M059J (cell line): ENCODE results near the gene RXRB. TPM values are rescaled to one million over a fixed set of nuclear protein-coding genes. Genes with fewer than 3 reads are reported as not detected.

Source experiments
- DNase-seq: peaks from one replicate; pipeline ENCODE4 v3.0.0-alpha.2; 2012; ENCODE audit warnings: low read depth
- total RNA-seq: library from RNA; depleted of rRNA; stranded (reverse); fragments of >200 nt; shearing (Covaris generic); gene quantifications from 2 replicates; pipeline ENCODE4 v1.2.3, GENCODE V29; 2014

The RXRB gene
- total RNA-seq, 1 experiment from 2014 or later, result 28.7 TPM

DNA sequence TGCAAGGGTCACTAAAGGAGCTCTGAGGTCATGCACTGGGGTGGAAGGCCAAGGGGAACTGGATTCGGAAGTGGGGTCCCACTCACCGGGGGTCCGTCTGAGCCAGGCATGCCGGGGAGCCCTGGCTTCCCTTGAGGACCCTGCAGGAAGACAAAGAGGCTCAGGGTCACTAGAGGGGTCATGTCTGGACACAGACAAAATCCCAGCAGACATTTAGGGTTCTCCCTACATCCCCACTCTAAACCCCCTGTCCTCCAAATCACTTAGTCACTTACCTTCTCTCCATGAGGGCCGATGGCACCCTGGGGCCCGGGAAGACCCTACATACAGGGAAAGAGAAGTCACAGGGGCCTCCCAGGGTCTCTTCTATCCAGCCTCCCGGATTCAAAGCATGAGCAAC lies 23.6 kb downstream of the RXRB start:
- no peak for DNase-seq

DNA sequence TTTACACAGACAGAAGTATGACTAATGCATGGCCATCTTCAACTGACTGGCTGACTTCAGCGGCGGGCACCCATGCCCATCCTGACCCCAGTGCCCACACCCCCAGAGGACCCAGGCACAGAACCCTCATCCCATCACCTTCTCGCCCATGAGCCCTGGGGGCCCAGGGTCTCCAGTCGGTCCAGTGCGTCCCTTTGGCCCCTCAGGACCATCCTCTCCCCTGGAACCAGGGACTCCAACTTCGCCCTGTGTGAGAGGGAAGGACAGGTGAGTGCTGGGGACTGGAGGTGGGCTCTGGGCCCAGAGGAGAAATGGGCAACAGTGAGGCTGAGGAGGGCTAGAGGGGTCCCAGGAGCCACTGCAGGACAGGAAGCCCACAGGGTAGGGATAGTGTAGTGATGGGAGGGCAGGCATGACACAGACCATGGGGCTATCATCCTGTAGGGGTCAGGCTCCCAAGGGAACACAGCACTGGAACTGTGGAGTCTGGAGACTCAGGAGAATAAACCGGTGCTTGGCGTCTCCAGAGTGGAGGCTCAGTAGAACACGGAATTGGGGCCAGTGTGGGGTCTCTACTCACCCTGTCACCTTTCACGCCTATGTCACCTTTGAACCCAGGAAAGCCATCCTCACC lies 24.9 kb downstream of the RXRB start:
- DNase-seq, result no peak

DNA sequence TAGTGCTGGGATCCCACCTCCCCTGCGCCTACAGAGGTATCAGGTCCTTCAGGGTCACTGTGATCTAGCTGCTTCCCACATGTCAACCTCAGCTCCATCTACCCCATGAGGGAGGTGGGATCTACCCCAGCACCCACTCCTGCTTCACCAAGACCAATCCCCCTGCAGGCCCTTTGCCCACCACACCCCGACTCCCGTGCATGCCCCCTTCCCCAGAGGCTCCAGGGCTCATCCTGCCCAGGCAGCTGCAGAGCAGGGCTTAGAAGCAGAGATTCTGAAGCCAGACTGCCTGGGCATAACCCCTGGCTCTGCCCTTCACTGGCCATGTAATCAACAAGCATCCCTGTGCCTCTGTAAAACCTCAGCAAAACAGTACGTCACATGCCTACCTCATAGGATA lies 25.7 kb downstream of the RXRB start:
- no peak for DNase-seq

DNA sequence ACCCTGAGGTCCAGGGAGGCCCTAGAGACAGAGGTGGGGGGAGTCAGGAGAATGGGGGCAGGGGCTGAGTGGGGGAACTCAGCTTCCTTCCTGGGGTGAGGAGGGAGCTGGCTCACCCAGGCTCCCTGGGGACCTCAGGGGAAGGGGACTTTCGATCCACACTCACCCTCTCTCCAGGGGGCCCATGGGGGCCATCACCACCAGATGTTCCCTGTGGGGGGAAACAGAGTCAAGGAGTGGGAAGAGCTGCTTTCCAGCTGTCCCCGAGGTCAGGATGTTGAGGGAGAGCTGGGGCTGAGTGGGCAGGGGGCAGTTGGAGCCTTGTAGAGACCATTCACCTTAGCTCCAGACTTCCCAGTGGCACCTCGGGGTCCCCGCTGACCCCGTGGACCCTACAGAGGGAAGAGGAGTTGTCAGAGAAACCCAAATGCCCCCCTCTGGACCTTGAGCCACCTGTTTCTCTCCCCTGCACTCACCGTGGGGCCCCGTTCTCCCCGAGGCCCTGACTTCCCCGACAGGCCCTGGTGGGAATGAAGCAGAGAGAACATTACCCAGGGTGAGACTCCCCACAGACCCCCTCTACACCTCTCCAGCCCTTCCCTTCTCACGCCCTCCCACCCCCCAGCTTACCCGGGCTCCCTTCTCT lies 26.8 kb downstream of the RXRB start:
- no peak for DNase-seq

DNA sequence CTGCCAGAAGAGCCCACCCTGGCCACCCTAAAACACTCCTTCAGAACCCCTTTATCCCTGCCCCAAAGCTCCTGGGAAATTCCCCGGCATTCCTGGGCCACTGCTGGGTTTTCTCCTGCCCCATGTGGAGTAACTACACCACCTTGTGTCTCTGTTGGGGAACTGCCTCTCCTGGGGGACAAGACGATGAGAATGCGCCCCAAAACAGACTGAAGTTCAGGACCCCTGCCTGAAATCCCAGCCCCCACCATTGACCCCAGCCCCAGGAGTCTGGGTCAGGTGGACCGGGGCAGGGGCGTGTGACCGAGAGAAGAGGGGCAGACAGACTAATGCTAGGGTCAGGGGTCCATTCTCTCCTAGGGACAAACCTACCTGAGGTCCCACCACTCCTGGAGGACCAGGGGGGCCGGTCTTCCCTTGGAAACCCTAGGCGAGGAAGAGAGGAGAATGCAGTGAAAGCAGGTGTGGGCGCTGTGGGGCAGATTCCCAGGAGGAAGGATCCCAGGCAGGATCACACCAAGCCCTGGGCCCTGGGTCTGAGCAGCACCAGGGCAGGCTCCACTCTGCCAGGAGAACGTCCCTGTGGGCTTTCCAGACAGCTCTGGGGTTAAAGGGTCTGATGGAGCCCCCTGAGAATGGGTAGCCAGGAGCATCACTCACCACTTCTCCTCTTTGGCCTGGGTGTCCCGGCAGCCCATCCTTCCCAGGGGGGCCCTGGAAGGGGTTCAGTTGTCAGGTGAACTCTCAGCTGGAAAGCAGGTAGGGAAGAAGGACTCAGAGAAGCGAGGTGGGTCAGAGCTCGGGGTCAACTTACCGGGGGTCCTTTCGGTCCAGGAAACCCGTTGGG lies 27.6 kb downstream of the RXRB start:
- peak; percentile 65 for DNase-seq

DNA sequence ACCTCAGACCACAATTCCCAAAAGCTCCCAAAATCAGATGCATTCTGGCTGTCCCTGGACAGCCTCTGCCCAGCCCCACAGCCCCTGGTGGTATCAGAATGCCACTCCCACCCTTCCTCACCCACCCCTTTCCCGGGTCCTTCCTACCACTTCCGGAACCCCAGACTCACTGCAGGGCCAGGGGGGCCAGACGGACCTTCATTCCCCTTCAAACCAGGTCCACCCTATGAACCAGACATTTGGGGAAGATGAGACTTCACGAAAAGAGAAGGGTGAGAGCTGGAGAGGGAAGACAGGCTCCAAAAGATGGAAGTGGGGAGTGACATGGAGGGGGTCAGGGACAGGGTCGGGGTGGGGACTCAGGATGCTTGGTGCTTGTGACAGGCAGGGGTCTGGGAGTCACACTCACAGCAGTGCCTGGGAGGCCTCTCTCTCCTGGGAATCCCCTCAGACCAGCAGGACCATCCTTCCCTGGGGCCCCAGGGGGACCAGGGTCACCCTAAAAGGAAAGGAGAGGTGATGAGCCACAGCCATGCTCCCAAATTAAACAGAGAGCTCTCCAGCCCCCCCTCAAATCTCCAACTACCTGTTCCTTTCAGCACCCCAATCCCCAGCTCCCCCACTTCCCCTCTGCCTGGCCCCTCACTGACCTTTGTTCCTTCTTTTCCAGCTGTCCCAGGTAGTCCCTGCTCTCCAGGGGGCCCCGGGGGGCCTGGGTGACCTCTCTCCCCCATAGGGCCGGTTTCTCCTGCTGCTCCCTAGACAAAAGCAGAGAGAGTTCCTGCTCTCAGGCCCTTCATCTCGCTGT lies 28.4 kb downstream of the RXRB start:
- no peak for DNase-seq

DNA sequence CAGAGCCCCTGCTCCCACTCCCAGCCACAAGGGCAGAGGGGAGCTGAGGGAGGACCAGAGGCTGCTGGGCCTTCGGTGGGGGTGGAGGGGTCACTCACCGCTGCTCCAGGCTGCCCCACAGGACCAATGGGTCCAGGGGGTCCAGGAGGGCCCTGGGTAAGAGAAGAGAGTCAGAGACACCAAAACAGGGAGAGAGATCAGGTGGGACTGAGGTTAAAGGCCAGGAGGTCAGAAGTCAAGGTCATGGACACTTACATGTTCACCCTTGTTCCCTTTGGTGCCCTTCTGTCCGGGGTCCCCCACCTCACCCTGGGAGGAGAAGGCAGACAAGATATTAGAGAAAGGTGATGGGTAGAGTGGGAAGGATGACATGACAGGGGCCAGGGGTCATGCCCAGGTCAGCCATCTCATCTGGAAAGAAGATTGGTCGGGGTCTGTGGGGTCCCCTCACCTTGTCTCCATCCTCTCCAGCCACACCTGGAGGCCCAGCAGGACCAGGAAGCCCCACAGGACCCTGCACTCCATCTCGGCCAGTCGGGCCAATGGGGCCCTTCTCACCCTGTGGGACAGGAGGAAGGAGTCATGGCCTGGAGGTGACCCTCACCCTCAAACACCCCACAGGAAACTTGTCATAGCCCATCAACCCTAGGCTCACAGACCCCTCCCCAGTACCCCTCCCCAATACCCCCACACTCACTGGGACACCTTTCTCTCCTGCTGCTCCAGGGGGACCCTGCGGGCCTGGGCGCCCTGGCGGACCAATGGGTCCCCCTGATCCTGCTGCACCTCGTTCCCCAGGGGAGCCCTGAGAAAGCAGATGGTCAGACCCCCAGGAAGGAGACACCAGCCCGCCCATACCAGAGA lies 29.2 kb downstream of the RXRB start:
- DNase-seq, result no peak

DNA sequence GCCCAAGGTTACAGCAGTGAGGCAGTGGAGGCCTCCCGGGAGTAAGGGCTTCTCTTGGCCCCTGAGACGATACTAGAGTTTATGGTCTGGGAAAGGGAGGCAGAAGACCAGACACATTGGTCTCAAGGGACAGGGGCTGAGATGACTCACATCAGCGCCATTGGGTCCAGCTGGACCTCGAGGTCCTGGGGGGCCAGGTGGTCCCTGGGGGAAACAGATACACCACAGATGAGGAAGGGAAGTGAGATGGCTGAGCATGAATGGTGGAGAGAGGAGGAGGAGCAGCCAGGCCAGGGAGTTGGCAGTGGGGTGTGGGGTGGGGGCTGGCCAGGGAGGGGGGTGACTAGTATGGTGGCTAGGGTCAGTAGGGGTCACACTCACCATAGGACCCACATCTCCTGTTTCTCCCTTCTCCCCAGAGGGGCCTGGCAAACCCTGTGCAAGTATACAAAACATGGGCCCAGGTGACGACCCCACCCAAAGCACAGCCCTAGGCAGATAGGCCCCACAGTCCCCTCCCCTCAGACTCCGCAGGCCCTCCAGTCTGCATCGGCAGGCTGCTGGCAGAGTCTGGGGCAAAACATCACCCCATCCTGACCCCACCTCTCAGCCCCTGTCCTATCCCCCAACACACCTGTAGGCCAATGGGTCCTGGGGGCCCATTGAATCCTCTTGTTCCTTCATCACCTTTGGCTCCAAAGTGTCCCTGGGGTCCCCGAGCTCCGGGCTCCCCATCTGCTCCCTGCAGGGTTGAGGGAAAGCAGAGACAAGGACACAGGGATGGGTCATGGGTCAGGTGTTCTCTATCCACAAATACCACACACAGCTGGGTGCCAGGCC lies 30.1 kb downstream of the RXRB start:
- DNase-seq, result no peak

DNA sequence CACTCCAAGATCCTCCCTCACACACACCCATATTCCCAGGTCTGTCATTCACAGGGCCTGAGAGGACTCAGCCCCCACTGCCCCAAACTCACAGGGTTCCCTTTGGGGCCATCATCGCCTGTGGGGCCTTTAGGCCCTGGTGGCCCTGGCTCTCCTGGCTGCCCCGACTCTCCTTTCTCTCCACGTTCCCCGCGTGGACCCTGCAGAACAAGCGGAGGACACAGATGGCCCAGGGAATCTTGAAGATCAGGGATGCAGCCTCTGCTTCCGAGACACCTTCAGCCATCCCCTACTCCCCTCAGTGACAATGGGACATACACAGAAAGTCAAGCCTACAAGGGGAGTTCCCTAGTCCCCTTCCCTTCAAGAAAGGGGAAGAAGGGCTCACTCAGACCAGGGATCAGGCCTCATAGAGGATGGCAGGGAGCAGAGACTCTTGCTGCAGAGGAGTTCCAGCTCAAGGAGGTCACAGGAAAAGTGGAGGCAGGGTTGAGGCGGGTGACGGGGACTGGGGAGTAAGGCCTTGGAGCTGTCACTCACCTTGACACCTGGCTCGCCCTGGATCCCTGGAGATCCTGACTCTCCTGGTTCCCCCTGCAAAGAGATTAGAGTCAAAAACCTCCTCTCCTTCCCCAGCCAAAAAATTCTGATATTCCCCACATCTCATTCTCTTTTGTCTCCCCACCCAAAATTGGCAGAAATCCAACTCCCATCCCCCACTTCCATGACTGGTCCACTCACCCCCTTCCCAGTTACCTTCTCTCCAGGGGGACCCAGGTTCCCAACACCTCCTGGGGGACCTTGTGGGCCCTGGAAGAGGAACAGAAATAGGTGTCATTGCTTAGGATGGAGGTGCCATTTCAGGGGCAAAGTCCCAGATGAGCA lies 30.9 kb downstream of the RXRB start:
- no peak for DNase-seq

DNA sequence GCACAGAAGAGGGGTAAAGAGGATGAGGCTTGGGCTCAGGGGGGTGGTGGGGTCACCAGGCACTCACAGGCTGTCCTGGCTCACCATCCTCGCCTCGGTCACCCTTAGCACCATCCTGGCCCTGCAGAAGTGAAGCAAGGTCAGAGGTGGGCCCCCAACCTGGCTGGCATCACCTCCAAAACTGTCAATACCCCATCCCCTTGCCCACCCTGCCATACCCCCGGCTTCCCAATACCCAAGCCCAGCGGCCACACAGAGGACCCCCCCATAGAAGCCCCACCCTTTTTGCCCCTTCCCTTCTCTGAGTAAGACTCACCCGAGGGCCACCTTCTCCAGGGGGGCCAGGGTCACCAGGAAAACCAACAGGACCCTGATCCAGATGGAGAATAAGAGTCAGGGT lies 31.8 kb downstream of the RXRB start:
- no peak for DNase-seq

DNA sequence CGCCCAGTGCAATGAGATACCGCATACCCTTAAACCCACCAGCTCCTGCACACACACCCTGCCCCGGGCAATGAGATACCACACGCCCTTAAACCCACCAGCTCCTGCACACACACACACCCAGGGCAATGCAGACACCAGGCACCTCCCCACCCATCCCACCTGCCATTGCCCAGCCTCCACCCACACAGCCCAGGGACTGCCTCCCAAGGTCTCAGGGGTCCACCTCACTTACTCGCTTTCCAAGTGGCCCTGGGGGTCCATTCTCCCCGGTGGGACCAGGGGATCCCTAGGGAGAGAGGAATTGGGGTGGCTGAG lies 32.2 kb downstream of the RXRB start:
- DNase-seq, result no peak

DNA sequence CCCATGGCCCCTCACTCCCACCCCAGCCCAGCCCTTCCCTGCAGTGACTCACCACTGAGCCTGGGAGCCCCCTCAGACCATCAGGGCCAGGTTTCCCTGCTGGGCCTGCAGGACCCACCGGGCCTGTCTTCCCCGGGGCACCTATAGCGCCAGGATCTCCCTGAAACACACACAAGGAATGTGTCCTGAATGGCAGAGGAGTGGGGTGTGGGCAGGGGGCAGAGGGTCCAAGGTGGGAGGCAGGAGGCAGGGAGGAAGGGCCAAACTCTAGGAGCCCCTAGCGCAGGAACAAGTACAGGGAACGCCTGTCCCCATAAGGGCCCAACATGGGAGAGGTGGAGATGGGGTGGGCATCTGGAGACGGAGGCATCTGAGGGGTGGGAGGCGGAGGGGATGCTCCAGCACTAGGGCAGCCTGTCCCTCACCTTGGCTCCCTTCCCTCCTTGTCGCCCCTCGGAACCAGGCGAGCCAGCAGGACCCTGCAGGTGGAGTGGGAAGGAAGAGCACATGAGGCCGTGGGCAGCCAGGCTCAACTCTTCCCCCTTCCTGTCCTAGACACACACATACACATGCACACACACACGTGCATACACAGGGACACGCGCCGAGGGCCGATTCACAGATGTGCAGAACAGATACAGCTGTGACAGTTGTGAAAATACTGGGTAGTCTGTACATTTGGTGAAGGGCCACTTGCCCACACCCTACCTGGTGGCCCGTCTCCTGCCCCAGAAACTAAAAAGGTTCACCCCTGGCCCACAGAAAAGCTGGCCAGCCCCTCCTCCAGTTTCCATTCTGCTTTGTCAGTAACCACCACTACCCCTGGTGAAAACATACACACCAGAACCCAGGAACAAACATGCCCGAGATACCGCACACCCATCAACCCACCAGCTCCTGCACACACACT lies 32.8 kb downstream of the RXRB start:
- no peak for DNase-seq

DNA sequence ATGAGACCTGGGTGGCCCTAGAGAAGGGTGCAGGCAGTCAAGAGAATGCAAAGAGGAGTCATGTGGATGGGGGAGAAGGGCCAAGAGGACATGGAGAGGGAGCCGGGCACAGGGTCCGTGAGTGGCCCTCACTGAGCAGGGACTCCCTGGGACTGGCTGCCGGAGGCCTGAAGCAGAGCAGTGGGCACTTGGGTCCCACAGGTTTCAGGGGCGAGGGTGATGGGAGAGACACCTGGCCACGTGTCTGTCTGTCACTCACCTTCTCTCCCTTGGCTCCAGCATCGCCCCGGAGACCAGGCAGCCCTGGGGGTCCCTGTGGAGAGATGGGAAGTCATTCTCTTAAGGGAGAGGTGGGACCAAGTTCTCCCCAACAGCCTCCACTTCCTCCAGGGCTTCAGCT lies 33.7 kb downstream of the RXRB start:
- DNase-seq, result no peak

DNA sequence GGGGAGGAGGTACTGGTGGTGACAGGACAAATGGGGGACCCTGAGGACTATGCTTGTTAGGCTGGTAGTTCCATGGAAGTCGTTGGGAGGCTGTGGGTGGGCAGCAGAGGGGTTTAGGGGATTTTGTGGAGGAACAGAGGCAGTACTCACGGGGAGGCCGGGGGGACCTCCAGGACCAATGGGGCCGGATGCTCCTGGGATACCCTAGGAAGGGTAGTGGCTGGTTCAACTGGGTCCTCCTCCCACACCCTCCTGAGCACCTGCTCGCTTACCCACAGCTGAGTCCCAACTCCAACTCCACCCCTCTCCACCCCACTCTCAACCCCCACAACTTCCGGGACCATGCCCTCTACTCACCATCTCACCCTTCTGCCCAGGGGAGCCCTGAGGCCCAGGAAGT lies 34.1 kb downstream of the RXRB start:
- DNase-seq, result no peak

DNA sequence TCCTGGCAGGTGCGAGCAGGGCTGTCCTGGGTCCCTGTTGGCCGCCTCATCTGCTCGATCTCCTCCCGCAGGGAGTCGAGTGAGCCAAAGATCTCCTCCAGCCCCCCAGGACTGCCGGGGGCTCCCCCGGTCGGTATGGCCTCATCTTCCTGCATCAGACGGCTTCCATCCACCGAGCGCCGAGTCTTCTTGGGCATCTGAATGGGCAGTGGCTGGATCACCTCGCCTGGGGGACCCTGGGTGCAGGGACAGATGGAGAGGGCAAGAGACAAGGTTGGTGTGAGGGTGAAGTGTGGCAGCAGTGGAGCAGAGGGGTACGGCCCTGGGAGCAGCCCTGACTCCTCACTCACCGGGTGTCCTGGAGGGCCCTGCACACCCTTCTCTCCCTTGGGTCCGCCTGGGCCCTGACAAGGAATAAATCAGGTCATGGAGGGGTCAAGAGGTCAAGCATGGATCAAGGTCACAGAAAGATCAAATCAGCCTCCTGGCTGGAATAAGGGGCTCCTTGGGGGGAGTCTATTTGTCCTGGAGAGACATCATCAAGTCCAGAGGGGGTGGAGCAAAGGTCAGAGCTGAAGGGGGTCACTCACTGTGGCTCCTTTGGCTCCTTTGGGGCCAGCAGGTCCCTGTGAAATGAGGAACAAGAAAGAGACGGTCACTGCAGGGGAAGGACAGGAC lies 34.7 kb downstream of the RXRB start:
- no peak for DNase-seq

DNA sequence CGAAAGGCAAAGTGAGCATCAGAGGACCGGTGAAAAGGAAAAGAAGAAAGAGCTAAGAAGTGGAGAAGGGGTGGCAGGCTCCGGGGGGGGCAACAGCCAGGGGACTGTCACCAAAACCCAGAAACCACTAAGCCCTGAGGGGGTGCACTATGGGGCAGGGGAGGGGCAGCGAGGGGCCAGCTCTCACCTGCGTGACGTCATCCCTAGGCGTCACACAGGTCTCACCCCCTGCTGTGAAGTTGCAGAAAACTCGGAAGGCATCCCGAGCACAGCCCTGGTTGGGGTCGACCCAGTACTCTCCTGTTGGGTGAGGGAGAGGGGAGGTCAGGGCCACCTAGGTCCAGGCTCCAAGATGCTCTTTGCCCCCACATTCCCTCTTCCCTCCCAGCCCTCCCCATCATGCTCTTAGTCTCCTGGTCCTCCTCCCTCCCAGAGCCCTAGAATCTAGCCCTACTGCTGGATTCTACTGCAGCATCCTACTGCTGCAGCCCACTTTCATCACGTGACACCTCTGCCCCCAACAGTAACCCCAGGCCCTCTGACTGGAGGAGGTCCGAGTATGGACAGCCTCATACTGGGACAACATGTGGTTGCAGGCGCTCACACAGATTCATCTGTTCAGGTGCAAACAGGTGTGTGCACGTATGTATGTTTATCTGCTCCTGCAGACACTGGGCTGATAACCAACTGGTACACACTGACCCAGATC lies 35.6 kb downstream of the RXRB start:
- no peak for DNase-seq

DNA sequence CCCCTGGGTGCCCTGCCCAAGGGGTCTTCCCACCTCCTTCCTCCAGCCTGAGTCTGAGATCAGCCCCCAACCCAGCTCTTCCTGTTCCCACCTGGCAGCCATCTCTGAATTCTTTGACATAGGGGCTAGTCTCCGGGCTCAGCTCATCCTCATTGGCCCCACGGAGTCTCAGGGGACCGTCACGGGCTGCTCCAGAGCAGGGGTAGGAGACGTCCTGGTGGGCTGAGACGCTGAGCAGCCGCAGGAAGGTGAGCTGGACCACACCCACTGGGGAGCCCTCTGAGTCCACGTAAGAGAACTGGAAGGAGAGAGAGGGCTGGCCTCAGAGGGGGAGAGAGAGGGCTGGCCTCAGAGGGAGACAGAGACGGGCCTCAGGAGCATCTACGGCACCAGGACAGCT lies 36.3 kb downstream of the RXRB start:
- DNase-seq, result no peak
